DND-41 (cell line): Measurements from ENCODE around the gene AP2A2.

Experiments
- ATAC-seq: fragments of 200-7000 bp; cut with Tn5 transposase; 3 replicates; pipeline ENCODE4 v1.9.1; 2021; ENCODE audit warnings: low read depth; ENCODE audit not compliant: insufficient read depth
- DNase-seq: peaks from one replicate; pipeline ENCODE4 v3.0.0-alpha.2; 2020
- H2AFZ ChIP-seq: 2 replicates; pipeline ENCODE4 v1.6.0; 2012; ENCODE audit warnings: low read depth, low read length
- H3K27ac ChIP-seq: 2 replicates; pipeline ENCODE4 v1.5.1; 2012; ENCODE audit warnings: low read length, inconsistent platforms
- H3K27me3 ChIP-seq: fragments of 200-600 bp; sonication (generic); 2 replicates; pipeline ENCODE4 v1.6.0; 2012; ENCODE audit warnings: low read length, mild to moderate bottlenecking, inconsistent platforms; ENCODE audit not compliant: insufficient read depth, poor library complexity
- H3K36me3 ChIP-seq: 2 replicates; pipeline ENCODE4 v1.5.1; 2012; ENCODE audit warnings: low read length, inconsistent platforms; ENCODE audit not compliant: insufficient read depth
- H3K4me1 ChIP-seq: 2 replicates; pipeline ENCODE4 v1.5.1; 2012; ENCODE audit warnings: mild to moderate bottlenecking, low read length; ENCODE audit not compliant: insufficient read depth
- H3K4me2 ChIP-seq: 2 replicates; pipeline ENCODE4 v1.6.0; 2012; ENCODE audit warnings: mild to moderate bottlenecking, moderate library complexity, low read length, inconsistent platforms; ENCODE audit not compliant: insufficient read depth
- H3K4me3 ChIP-seq, 2 experiments: fragments of 200-600 bp in 1 of 2; shearing (Covaris generic) in 1 of 2; 2 replicates each; pipeline ENCODE4 v1.5.1; 2012 to 2016; ENCODE audit warnings: inconsistent platforms in 2 of 2, low read length in 2 of 2, mild to moderate bottlenecking in 2 of 2, low read depth in 1 of 2, moderate library complexity in 1 of 2
- H3K79me2 ChIP-seq: 2 replicates; pipeline ENCODE4 v1.6.0; 2012; ENCODE audit warnings: low read length, inconsistent platforms; ENCODE audit not compliant: insufficient read depth
- H3K9ac ChIP-seq: 2 replicates; pipeline ENCODE4 v1.6.0; 2012; ENCODE audit warnings: low read depth, mild to moderate bottlenecking, inconsistent platforms, low read length, moderate library complexity
- H3K9me3 ChIP-seq: 2 replicates; pipeline ENCODE4 v1.5.1; 2012; ENCODE audit warnings: low read length, moderate library complexity, mild to moderate bottlenecking, inconsistent platforms; ENCODE audit not compliant: insufficient read depth, severe bottlenecking
- H4K20me1 ChIP-seq: 2 replicates; pipeline ENCODE4 v1.6.0; 2012; ENCODE audit warnings: low read length; ENCODE audit not compliant: insufficient read depth
- EZH2 ChIP-seq: IDR thresholded peaks from 3 replicates; pipeline ENCODE4 v1.6.1; 2012; ENCODE audit warnings: borderline replicate concordance, low read depth, mild to moderate bottlenecking, moderate library complexity, low read length, inconsistent platforms; ENCODE audit not compliant: severe bottlenecking
- TF ChIP-seq, protein P1 (sequence below): IDR thresholded peaks from 2 replicates; pipeline ENCODE4 v1.5.1; 2012; ENCODE audit warnings: borderline replicate concordance, low read length, moderate library complexity, mild to moderate bottlenecking; ENCODE audit not compliant: poor library complexity, severe bottlenecking; ENCODE audit errors: extremely low read depth

Gene AP2A2

DNA sequence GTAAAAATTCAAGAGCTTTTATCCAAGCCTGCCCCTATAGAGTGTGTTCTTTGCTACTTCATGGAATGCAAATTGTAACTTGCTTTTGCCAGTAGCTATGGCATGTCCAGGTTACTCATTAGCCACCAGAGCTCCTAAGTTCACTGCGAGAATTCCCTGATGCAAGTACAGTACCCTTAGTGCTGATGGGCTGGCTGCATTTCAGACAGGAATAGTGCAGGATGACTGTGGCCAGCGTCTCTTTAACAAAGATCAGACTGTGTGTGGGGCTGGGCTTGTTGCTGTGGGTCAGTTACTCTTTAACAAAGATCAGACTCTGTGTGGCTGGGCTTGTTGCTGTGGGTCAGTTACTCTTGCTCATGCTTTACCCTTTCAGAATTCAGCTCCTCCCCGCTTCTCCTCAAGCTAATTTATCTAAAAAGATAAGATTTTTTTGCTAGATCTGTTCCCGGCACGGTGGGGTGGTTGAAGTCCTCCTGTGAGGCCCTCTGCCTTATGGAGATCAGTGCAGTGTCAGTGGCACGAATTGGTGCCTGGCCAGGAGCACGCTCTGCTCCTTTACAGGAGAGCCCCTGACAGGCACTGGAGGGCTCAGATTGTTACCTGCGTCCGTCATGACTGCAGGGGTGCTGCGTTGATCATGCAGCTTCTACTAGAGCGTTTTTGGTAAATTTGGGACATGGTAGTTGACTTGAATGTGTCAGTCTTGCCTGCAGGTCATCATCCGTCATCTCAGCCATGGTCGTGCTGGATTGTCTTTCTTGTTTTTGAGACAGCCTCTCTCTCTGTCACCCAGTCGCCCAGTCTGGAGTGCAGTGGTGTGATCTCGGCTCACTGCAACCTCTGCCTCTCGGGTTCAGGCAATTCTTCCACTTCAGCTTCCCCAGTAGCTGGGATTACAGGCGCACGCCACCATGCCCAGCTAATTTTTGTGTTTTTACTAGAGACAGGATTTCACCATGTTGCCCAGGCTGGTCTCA, 27.0 kb downstream of the AP2A2 start:
- no peak overlapping the region for H3K4me2 ChIP-seq
- H3K4me3 ChIP-seq, result no peak overlapping the region
- H3K36me3 ChIP-seq, result peaks cover 14% of the 10 kb centered on the region
- no peak for TF ChIP-seq EZH2
- no peaks in the 10 kb centered on the region for H3K9me3 ChIP-seq
- DNase-seq (no peak), ATAC-seq (no peak)
- H3K27me3 ChIP-seq, result no peaks in the 10 kb centered on the region
- peaks cover 61% of the 10 kb centered on the region for H3K79me2 ChIP-seq
- H2AFZ ChIP-seq, result no peak overlapping the region
- no peaks in the 10 kb centered on the region for H3K4me1 ChIP-seq
- H4K20me1 ChIP-seq, result peaks cover 38% of the 10 kb centered on the region
- H3K9ac ChIP-seq, result no peak overlapping the region
- no peak overlapping the region for H3K27ac ChIP-seq

DNA sequence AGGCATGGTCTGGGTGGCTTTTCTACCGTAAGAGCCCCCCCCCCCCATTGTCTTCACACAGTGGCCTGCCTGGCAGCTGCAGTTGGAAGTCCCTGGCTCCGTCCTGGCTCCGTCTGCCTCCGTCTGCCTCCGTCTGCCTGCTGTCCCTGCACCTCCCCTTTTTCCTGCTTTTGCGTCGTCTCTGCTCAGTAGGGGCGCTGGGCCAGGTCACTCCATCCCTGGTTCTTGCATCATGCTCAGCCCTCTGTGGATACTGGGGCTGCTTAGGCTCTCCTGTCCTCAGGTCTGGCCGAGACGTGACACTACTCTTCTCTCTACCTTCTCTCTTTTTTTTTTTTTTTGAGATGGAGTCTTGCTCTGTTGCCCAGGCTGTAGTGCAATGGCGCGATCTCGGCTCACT, 27.8 kb downstream of the AP2A2 start:
- no peaks in the 10 kb centered on the region for H3K27me3 ChIP-seq
- DNase-seq, result no peak
- H3K4me2 ChIP-seq, result no peak overlapping the region
- no peak overlapping the region for H3K27ac ChIP-seq
- TF ChIP-seq, protein P1, sequence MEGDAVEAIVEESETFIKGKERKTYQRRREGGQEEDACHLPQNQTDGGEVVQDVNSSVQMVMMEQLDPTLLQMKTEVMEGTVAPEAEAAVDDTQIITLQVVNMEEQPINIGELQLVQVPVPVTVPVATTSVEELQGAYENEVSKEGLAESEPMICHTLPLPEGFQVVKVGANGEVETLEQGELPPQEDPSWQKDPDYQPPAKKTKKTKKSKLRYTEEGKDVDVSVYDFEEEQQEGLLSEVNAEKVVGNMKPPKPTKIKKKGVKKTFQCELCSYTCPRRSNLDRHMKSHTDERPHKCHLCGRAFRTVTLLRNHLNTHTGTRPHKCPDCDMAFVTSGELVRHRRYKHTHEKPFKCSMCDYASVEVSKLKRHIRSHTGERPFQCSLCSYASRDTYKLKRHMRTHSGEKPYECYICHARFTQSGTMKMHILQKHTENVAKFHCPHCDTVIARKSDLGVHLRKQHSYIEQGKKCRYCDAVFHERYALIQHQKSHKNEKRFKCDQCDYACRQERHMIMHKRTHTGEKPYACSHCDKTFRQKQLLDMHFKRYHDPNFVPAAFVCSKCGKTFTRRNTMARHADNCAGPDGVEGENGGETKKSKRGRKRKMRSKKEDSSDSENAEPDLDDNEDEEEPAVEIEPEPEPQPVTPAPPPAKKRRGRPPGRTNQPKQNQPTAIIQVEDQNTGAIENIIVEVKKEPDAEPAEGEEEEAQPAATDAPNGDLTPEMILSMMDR, result no peak
- no peak for TF ChIP-seq EZH2
- H3K79me2 ChIP-seq, result peaks cover 66% of the 10 kb centered on the region
- H2AFZ ChIP-seq, result no peak overlapping the region
- ATAC-seq, result no peak
- peaks cover 12% of the 10 kb centered on the region for H3K36me3 ChIP-seq
- H3K9me3 ChIP-seq, result no peaks in the 10 kb centered on the region
- H3K9ac ChIP-seq, result no peak overlapping the region
- H3K4me3 ChIP-seq, result no peak overlapping the region
- H4K20me1 ChIP-seq, result peaks cover 42% of the 10 kb centered on the region
- H3K4me1 ChIP-seq, result no peaks in the 10 kb centered on the region

DNA sequence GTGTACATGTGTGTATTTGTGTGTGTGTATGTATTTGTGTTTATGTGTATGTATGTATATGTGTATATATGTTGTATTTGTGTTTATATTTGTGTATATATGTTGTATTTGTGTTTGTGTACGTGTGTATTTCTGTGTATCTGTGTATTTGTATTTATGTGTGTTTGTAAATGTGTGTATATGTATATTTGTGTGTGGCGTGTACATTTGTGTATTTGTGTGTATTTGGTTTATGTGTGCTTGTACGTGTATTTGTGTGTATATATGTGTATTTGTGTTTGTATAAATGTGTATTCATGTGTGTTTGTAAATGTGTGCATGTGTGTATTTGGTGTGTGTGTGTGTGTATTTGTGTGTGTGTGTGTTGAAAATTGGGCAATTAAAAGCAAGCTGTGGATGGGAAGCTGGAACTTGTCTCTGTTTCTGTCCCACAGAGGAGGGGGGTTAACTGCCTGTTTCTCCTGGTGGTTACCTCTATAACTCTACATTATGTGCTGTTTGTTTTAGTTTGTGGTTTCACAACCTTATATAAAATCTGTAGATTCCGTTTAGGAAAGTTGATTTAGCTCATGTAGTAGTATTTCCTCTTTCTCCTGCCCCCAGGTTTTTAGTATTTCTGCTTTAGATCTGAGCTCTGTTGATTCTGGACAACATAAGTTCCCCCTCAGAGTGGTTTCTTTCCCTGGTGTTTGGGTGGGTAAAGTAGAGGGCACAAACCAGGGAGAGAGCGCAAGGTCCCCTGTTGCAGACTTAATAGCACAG, 28.9 kb downstream of the AP2A2 start:
- no peak overlapping the region for H3K4me3 ChIP-seq
- TF ChIP-seq EZH2, result no peak
- TF ChIP-seq, protein P1, result no peak
- peaks cover 15% of the 10 kb centered on the region for H3K36me3 ChIP-seq
- ATAC-seq (no peak), DNase-seq (no peak)
- H3K27ac ChIP-seq, result no peak overlapping the region
- peaks cover 66% of the 10 kb centered on the region for H3K79me2 ChIP-seq
- H3K9me3 ChIP-seq, result no peaks in the 10 kb centered on the region
- no peaks in the 10 kb centered on the region for H3K27me3 ChIP-seq
- peaks cover 42% of the 10 kb centered on the region for H4K20me1 ChIP-seq
- no peak overlapping the region for H3K9ac ChIP-seq
- no peaks in the 10 kb centered on the region for H3K4me1 ChIP-seq
- no peak overlapping the region for H3K4me2 ChIP-seq
- H2AFZ ChIP-seq, result no peak overlapping the region
